ENCODE measurements around the gene ADGRG3.
A peak's percentile ranks its signal among the peaks of the same experiment; 100 is the strongest.

ADGRG3 gene

DNA sequence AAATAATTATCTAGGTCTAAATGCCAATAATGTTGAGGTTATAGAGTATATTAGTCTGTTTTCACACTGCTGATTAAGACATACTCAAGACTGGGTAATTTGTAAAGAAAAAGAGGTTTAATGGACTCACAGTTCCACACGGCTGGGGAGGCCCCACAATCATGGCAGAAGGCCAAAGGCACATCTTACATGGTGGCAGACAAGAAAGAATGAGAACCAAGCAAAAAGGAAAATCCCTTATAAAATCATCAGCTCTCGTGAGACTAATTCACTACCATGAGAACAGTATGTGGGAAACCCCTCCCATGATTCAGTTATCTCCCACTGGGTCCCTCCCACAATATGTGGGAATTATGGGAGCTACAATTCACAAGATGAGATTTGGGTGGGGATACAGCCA, 64.6 kb downstream of the ADGRG3 start:
- H3K27ac Mint-ChIP-seq (ENCODE audit: low read depth): peak overlapping the region; percentile 33
- DNase-seq (ENCODE audit: low spot score in 2 of 2) (no peak), ATAC-seq (replicated peaks; ENCODE audit: extremely low read depth, poor library complexity, severe bottlenecking) (no peak)
- H3K4me1 Mint-ChIP-seq: peaks cover 20% of the 10 kb centered on the region
- H3K4me3 Mint-ChIP-seq: peak overlapping the region; percentile 57
- no peaks in the 10 kb centered on the region for H3K27me3 Mint-ChIP-seq
- H3K36me3 Mint-ChIP-seq (ENCODE audit: insufficient read depth): peaks cover 15% of the 10 kb centered on the region
- peaks cover 5% of the 10 kb centered on the region for H3K9me3 Mint-ChIP-seq

DNA sequence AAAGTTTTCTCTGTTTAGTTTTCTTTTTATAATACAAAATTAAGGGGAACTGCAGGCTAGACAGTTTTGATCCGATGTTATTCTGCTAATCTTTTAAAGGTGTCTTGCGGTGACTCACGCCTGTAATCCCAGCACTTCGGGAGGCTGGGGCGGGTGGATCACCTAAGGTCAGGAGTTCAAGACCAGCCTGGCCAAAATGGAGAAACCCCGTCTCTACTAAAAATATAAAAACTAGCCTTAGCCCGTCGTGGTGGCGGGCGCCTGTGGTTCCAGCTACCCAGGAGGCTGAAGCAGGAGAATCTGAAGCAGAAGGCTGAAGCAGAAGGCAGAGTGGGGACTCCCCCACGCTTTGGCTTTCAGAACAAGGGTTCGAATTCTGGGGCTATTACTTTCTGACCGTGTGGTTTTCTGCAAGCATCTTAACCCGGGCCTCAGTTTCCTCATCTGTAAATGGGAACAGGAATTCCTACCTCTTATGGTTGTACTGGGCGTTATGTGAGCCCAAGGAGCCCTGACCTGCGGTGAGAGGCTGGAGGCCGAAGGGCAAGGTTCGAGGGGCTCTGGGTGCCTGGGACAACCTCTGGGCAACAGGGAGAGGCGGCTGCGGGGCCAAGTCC, 66.3 kb downstream of the ADGRG3 start:
- Mint-ChIP-seq H3K4me1 (peaks cover 20% of the 10 kb centered on the region), H3K27me3 (no peaks in the 10 kb centered on the region), H3K36me3 (ENCODE audit: insufficient read depth) (peaks cover 18% of the 10 kb centered on the region), H3K4me3 (peak overlapping the region; percentile 95), H3K9me3 (no peaks in the 10 kb centered on the region), H3K27ac (ENCODE audit: low read depth) (peak overlapping the region; percentile 91)
- DNase-seq (ENCODE audit: low spot score in 2 of 2) (no peak), ATAC-seq (replicated peaks; ENCODE audit: extremely low read depth, poor library complexity, severe bottlenecking) (no peak)

DNA sequence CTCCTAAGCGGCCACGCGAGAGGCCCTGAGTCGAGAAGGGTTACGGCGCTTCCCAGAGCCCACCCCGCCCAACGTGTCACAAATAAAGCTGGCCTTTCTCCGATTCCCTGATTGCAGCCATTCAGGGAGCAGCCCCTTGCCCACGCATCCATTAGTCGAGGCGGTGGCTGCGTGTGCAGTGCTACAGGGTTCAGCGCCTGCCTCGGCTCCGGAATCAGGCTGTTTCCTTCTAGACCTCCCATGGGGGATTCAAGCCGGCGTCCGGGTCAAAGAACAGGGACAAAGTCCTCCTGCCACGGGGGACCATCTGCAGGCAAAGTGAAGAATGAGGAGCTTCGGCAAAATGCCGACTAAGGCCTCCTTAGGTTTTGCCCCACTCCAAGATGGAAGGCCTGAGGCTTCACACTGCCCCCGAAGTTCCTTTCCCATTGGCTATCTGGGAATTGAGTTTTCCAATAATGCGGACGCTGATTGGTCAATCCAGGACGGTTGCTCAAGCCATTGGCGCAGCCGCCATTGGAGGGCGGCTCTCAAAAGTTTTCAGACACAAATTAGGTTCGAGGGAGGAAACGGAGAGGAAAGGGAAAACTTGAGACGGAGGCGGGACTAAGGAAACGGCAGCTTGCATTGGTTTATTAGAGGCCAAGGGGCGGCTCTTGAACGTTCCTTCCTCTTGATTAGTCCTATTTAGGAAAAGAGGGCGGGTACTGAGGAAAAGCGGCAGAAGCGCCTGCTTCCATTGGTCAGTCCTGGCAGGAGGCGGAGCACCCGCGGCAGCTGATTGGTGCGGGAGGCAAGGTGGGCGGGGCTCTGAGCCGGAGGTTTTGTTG, 67.0 kb downstream of the ADGRG3 start:
- H3K4me3 Mint-ChIP-seq: peak overlapping the region; percentile 95
- DNase-seq (ENCODE audit: low spot score in 2 of 2) (peak; percentile 95 to 98), ATAC-seq (replicated peaks; ENCODE audit: extremely low read depth, poor library complexity, severe bottlenecking) (peak; percentile 87)
- no peaks in the 10 kb centered on the region for H3K9me3 Mint-ChIP-seq
- H3K27ac Mint-ChIP-seq (ENCODE audit: low read depth): peak overlapping the region; percentile 91
- no peaks in the 10 kb centered on the region for H3K27me3 Mint-ChIP-seq
- H3K36me3 Mint-ChIP-seq (ENCODE audit: insufficient read depth): peaks cover 18% of the 10 kb centered on the region
- H3K4me1 Mint-ChIP-seq: peaks cover 20% of the 10 kb centered on the region

DNA sequence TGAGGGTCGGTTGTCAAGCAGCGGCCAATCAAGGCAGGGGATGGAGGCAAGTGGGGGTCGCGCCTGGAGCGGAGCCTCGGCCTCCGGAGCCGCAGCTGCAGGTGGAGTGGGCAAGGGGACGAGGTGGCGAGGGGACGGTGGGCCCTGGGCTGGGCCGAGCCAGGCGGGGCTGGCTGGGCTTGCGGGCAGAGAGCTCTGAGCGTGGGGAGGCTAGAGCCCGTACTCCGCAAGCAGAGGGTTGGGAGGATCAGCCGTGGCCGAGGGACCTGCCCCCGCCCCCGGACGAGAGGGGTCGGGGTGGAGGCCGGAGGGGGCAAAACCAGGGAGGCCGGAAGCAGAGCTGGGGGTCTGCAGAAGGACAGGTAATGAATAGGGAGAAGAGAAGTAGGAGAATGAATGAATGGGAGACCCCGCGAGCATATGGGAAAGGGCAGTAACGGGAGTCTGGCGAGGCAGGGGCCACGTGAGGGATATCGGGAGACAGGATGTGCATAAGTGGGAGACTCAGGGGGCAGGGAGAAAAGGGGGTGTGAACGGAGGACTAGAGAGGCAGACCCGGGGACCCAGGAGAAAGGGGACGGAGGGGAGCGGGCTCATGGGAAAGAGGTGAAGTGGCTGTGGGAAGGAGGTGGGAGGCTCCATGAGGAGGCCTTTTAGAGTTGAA, 67.8 kb downstream of the ADGRG3 start, which contains the start of gene KATNB1:
Gene KATNB1, plus strand, starts transcription at position 16 of the 664 bp plus-strand sequence. CDS start 1,474 bp downstream, outside the sequence.
- DNase-seq (ENCODE audit: low spot score in 2 of 2) (no peak), ATAC-seq (replicated peaks; ENCODE audit: extremely low read depth, poor library complexity, severe bottlenecking) (peak; percentile 26)
- Mint-ChIP-seq H3K27me3 (no peaks in the 10 kb centered on the region), H3K9me3 (no peaks in the 10 kb centered on the region), H3K4me1 (peaks cover 20% of the 10 kb centered on the region), H3K4me3 (peak within 1 kb of the TSS; percentile 95), H3K36me3 (ENCODE audit: insufficient read depth) (peaks cover 18% of the 10 kb centered on the region), H3K27ac (ENCODE audit: low read depth) (peak within 1 kb of the TSS; percentile 91)

DNA sequence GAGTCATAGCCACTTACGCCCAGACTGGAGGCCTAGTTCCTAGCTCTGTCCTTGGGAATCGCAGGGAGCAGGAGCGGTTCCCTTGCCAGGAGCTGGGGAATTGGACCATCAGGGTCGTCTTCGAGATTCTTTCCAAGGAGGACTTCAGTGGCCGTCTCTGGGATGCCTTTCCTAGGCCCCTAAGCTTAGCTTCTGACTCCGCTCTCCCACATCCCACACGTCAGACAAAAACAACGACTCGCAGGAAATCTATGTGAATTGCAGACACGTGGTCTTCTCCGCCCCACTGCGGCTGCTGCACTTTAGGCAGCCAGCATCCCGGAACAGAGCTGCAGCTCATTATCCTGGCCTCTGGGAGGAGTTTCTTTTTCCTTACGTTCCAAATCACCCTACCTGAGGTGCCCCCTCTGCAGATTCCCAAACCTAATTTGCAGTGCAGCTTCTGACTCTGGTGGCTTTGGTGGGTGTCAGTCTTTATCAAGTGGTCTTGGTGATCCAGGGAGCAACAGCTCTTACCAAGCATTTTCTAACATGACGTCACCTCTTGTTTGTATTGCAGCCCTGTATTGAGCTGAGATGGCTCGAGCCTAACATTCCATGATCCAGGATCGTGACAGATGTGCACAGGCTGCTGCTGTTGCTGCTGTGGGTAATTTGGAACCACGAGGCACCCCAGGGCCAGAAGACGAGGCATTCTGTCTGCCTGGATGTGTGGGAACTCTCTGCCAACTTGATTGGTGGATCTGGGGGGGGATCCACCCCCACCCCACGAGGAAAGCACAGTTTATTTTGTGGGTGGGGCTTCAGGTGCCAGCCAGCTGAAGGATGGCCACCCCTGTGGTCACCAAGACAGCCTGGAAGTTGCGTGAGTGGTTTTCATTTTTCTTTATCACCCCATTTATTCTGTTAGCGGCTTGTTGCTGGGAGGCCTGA, 68.6 kb downstream of the ADGRG3 start:
- peak overlapping the region; percentile 91 for H3K27ac Mint-ChIP-seq (ENCODE audit: low read depth)
- peaks cover 20% of the 10 kb centered on the region for H3K4me1 Mint-ChIP-seq
- H3K9me3 Mint-ChIP-seq: no peaks in the 10 kb centered on the region
- H3K4me3 Mint-ChIP-seq: peak overlapping the region; percentile 95
- ATAC-seq (replicated peaks; ENCODE audit: extremely low read depth, poor library complexity, severe bottlenecking) (no peak), DNase-seq (ENCODE audit: low spot score in 2 of 2) (no peak)
- no peaks in the 10 kb centered on the region for H3K27me3 Mint-ChIP-seq
- peaks cover 20% of the 10 kb centered on the region for H3K36me3 Mint-ChIP-seq (ENCODE audit: insufficient read depth)

DNA sequence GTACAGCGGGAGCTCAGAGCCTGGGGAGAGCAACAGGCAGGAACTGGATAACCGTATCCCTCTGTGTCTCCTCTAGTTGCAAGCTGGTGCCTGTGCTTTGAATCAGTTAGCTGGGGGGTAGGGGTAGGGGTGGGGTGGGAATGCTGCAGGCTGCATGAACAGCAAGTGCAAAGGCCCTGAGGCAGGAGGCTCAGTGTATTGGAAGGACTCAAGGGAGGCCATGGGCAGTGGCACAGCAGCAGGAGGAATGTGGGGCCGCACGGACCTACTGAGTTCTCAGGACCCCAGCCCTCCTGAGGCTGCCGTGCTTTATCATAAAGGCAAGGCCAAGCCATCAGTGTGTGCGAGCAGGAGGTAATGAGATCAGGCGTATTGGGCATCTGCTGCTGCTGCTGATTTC, 70.7 kb downstream of the ADGRG3 start:
- H3K27me3 Mint-ChIP-seq: no peaks in the 10 kb centered on the region
- ATAC-seq (replicated peaks; ENCODE audit: extremely low read depth, poor library complexity, severe bottlenecking) (no peak), DNase-seq (ENCODE audit: low spot score in 2 of 2) (no peak)
- H3K4me3 Mint-ChIP-seq: no peak overlapping the region
- no peak overlapping the region for H3K27ac Mint-ChIP-seq (ENCODE audit: low read depth)
- H3K36me3 Mint-ChIP-seq (ENCODE audit: insufficient read depth): peaks cover 21% of the 10 kb centered on the region
- H3K4me1 Mint-ChIP-seq: peaks cover 20% of the 10 kb centered on the region
- no peaks in the 10 kb centered on the region for H3K9me3 Mint-ChIP-seq
